Epithelial cell of esophagus (primary cell): ENCODE data around the gene COPS8.

Experiments used
- DNase-seq: peaks from one replicate; pipeline ENCODE4 v3.0.0; 2010; ENCODE audit warnings: low read depth
- H3K4me3 ChIP-seq: 2 replicates; pipeline ENCODE4 v1.5.1; 2011; ENCODE audit warnings: mild to moderate bottlenecking, low read length, control low read depth
- CTCF ChIP-seq: IDR thresholded peaks from 2 replicates; pipeline ENCODE4 v1.5.1; 2011; ENCODE audit warnings: low read depth, mild to moderate bottlenecking, low read length, control low read depth, inconsistent platforms; ENCODE audit not compliant: insufficient read depth; ENCODE audit errors: missing control alignments

COPS8 gene

GRCh38 chr2:237064203-237065070 is 21.3 kb upstream of the COPS8 start:
- no peak for TF ChIP-seq CTCF
- DNase-seq, result no peak

GRCh38 chr2:237065071-237065377 is 20.7 kb upstream of the COPS8 start:
- H3K4me3 ChIP-seq, result no peak overlapping the region
- TF ChIP-seq CTCF, result no peak
- no peak for DNase-seq

More at GRCh38 chr2:237064203-237065070, 21.3 kb upstream of the COPS8 start:
- H3K4me3 ChIP-seq, result no peak overlapping the region

- H3K4me3 ChIP-seq, result no peak overlapping the region
- TF ChIP-seq CTCF, result no peak
- no peak for DNase-seq
Observed at GRCh38 chr2:237066396-237066795, 19.3 kb upstream of the COPS8 start.

GRCh38 chr2:237068005-237068576 is 17.6 kb upstream of the COPS8 start:
- no peak for DNase-seq

GRCh38 chr2:237072067-237072931 is 13.4 kb upstream of the COPS8 start:
- H3K4me3 ChIP-seq, result no peak overlapping the region
- peak; percentile 96 for TF ChIP-seq CTCF
- DNase-seq, result peak; percentile 68

More at GRCh38 chr2:237068005-237068576, 17.6 kb upstream of the COPS8 start:
- TF ChIP-seq CTCF, result no peak
- H3K4me3 ChIP-seq, result no peak overlapping the region

- H3K4me3 ChIP-seq, result no peak overlapping the region
- DNase-seq, result peak; percentile 78
- no peak for TF ChIP-seq CTCF
Observed at GRCh38 chr2:237073552-237073951, 12.1 kb upstream of the COPS8 start.
